ENCODE measurements around the gene CD7. TPM values are rescaled to one million over a fixed set of nuclear protein-coding genes. Genes with fewer than 3 reads are reported as not detected.

Gene CD7
- total and polyA plus RNA-seq, 2 donors (not counting 3 experiments of a cell fraction or from before 2014, with no cell fraction given), result not detected

GRCh38 chr17:82287013-82287867 is 30.2 kb downstream of the CD7 start:
- H3K9ac ChIP-seq (replicated peaks; ENCODE audit: extremely low read depth, insufficient read depth, low read length), result no peak overlapping the region
- CTCF ChIA-PET, result no interaction called here
- POLR2A ChIA-PET, result no interaction called here
- DNase-seq (ENCODE audit: low read depth, low spot score), result no peak
- H3K4me1 ChIP-seq (ENCODE audit: control insufficient read depth, extremely low read depth, insufficient read depth, low read length), result peaks cover 17% of the 10 kb centered on the region
- TF ChIP-seq POLR2AphosphoS5 (IDR thresholded peaks at IDR 0.05; ENCODE audit: insufficient read depth, low read depth, low read length) (no peak), FOS (IDR thresholded peaks at IDR 0.05; ENCODE audit: borderline replicate concordance, insufficient read depth, low read length) (no peak), GATA2 (IDR thresholded peaks at IDR 0.05; ENCODE audit: insufficient read depth, insufficient read length, low read depth, low read length) (no peak), EZH2 (IDR thresholded peaks at IDR 0.05; ENCODE audit: borderline replicate concordance, low read depth, low read length, severe bottlenecking) (no peak), MAX (IDR thresholded peaks at IDR 0.05; ENCODE audit: insufficient read depth, insufficient read length) (no peak), MYC (IDR thresholded peaks at IDR 0.05; ENCODE audit: low read depth, low read length) (no peak), POLR2A (IDR thresholded peaks at IDR 0.05; ENCODE audit: low read depth, low read length) (no peak), JUN (IDR thresholded peaks at IDR 0.05; ENCODE audit: borderline replicate concordance, insufficient read depth, insufficient read length, low read depth) (no peak)
- TF ChIP-seq, protein P1, sequence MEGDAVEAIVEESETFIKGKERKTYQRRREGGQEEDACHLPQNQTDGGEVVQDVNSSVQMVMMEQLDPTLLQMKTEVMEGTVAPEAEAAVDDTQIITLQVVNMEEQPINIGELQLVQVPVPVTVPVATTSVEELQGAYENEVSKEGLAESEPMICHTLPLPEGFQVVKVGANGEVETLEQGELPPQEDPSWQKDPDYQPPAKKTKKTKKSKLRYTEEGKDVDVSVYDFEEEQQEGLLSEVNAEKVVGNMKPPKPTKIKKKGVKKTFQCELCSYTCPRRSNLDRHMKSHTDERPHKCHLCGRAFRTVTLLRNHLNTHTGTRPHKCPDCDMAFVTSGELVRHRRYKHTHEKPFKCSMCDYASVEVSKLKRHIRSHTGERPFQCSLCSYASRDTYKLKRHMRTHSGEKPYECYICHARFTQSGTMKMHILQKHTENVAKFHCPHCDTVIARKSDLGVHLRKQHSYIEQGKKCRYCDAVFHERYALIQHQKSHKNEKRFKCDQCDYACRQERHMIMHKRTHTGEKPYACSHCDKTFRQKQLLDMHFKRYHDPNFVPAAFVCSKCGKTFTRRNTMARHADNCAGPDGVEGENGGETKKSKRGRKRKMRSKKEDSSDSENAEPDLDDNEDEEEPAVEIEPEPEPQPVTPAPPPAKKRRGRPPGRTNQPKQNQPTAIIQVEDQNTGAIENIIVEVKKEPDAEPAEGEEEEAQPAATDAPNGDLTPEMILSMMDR (IDR thresholded peaks at IDR 0.05; ENCODE audit: extremely low read depth in 1 of 2, insufficient read depth in 1 of 2, low read depth in 1 of 2, low read length in 2 of 2), result no peak
- H3K4me3 ChIP-seq (replicated peaks in 1 of 3; ENCODE audit: insufficient read depth in 1 of 3, low read depth in 1 of 3, low read length in 3 of 3), result no peak overlapping the region
- no peaks in the 10 kb centered on the region for H3K9me1 ChIP-seq (replicated peaks; ENCODE audit: control insufficient read depth, extremely low read depth, insufficient read depth, low read length)
- H3K27ac ChIP-seq (ENCODE audit: insufficient read depth, low read depth, low read length), result peak overlapping the region; percentile 46
- dilution Hi-C loops (cut with MboI; ENCODE audit: extremely low pct_ligation_motif_present, low sequenced_read_pairs), result no loop called here
- no peaks in the 10 kb centered on the region for H3K9me3 ChIP-seq (replicated peaks; ENCODE audit: control insufficient read depth, insufficient read depth, low read length)
- no peak for FAIRE-seq
- H4K20me1 ChIP-seq (replicated peaks; ENCODE audit: control insufficient read depth, extremely low read depth, insufficient read depth, low read length), result no peaks in the 10 kb centered on the region
- H3K27me3 ChIP-seq (ENCODE audit: control insufficient read depth in 2 of 2, insufficient read depth in 2 of 2, low read length in 2 of 2), result no peaks in the 10 kb centered on the region
- intact Hi-C loops (cut with micrococcal nuclease), result no loop called here
- no TSS peak for BruUV-seq (replicated peaks)
- H3K4me2 ChIP-seq (ENCODE audit: insufficient read depth, low read length), result no peak overlapping the region
- H3K36me3 ChIP-seq (ENCODE audit: control insufficient read depth in 2 of 2, extremely low read depth in 1 of 2, insufficient read depth in 2 of 2, low read length in 2 of 2), result no peaks in the 10 kb centered on the region
- H2AFZ ChIP-seq (ENCODE audit: low read depth, low read length), result no peak overlapping the region
- no peaks in the 10 kb centered on the region for H3K79me2 ChIP-seq (ENCODE audit: control insufficient read depth, insufficient read depth, low read length)

Measured in endothelial cell of umbilical vein (primary cell).